HepG2 (cell line): ENCODE results near the gene CCDC38. TPM values are rescaled to one million over a fixed set of nuclear protein-coding genes. Genes with fewer than 3 reads are reported as not detected.

Source experiments
- ATAC-seq: fragments of 200-7000 bp; cut with Tn5 transposase; 3 replicates; pipeline ENCODE4 v1.9.1; 2020; ENCODE audit warnings: mild to moderate bottlenecking, moderate library complexity
- BruUV-seq: library from RNA; stranded (reverse); fragments of 400-500 nt; replicated peaks from 2 replicates; lab custom pipeline; 2021; lab: Mats Ljungman, UMichigan
- CTCF ChIA-PET: fragments of 300-600 bp; formaldehyde crosslinking; extraction: SDS; loops from one replicate; lab custom pipeline; 2021; ENCODE audit warnings: low total read pairs, inconsistent platforms, low intra/inter-chr PET ratio; lab: Yijun Ruan, JAX
- POLR2A ChIA-PET: fragments of 350-600 bp; sonication (Branson Sonifier 250); formaldehyde crosslinking; loops from one replicate; lab custom pipeline; 2020; ENCODE audit warnings: antibody characterized with exemption, inconsistent platforms; lab: Yijun Ruan, JAX
- DNase-seq: peaks from one replicate; pipeline ENCODE4 v3.0.0-alpha.2; 2015; ENCODE audit warnings: low spot score
- FAIRE-seq: peaks from 3 replicates; lab custom pipeline; 2011; peaks lifted over from hg19 to GRCh38; lab: Jason Lieb, UNC
- H2AFZ ChIP-seq: one replicate; pipeline ENCODE4 v1.6.1; 2011; ENCODE audit warnings: low read length, inconsistent platforms
- H3K27ac ChIP-seq: fragments of 300-600 bp; 3 replicates; pipeline ENCODE4 v1.8.0; 2011; ENCODE audit warnings: mixed run types, mild to moderate bottlenecking, mixed read lengths, low read length, inconsistent platforms; ENCODE audit not compliant: insufficient read depth; ENCODE audit errors: extremely low read length
- H3K27me3 ChIP-seq, 2 experiments: fragments of 200-600 bp in 1 of 2; 2 replicates in 1 of 2; 3 replicates in 1 of 2; pipeline versions ENCODE4 v1.6.0 to v1.8.0; 2011; ENCODE audit warnings: low read length in 2 of 2, mild to moderate bottlenecking in 2 of 2, moderate library complexity in 2 of 2, inconsistent platforms in 1 of 2; ENCODE audit not compliant: insufficient read depth in 2 of 2, control insufficient read depth in 1 of 2
- H3K36me3 ChIP-seq, 2 experiments: fragments of 200-600 bp in 1 of 2; replicated peaks in 1 of 2; 2 replicates in 1 of 2; 3 replicates in 1 of 2; pipeline versions ENCODE4 v1.5.1 to v1.8.0; 2011; ENCODE audit warnings: low read length in 2 of 2, inconsistent platforms in 1 of 2; ENCODE audit not compliant: insufficient read depth in 2 of 2, control insufficient read depth in 1 of 2
- H3K4me1 ChIP-seq: 2 replicates; pipeline ENCODE4 v1.5.1; 2012; ENCODE audit warnings: low read length, inconsistent platforms; ENCODE audit not compliant: insufficient read depth
- H3K4me2 ChIP-seq: 2 replicates; pipeline ENCODE4 v1.6.0; 2011; ENCODE audit warnings: low read depth, low read length, inconsistent platforms
- H3K4me3 ChIP-seq, 3 experiments: fragments of 200-600 bp in 1 of 3; sonication (generic), shearing (Covaris generic) in 1 of 3; replicated peaks in 1 of 3; 2 replicates each; pipeline ENCODE4 v1.5.1; 2011 to 2016; ENCODE audit warnings: low read length in 3 of 3, inconsistent platforms in 2 of 3, low read depth in 2 of 3, mild to moderate bottlenecking in 2 of 3, control low read depth in 1 of 3, mixed read lengths in 1 of 3; ENCODE audit not compliant: insufficient read depth in 1 of 3
- H3K79me2 ChIP-seq: one replicate; pipeline ENCODE4 v1.6.1; 2011; ENCODE audit warnings: low read length, inconsistent platforms; ENCODE audit not compliant: insufficient read depth
- H3K9ac ChIP-seq: 2 replicates; pipeline ENCODE4 v1.6.0; 2011; ENCODE audit warnings: mild to moderate bottlenecking, low read depth, low read length, inconsistent platforms; ENCODE audit not compliant: insufficient read depth
- H3K9me3 ChIP-seq: 2 replicates; pipeline ENCODE4 v1.5.1; 2012; ENCODE audit warnings: mild to moderate bottlenecking, low read length
- H4K20me1 ChIP-seq: 2 replicates; pipeline ENCODE4 v1.6.0; 2011; ENCODE audit warnings: inconsistent platforms, mild to moderate bottlenecking, low read length, moderate library complexity; ENCODE audit not compliant: insufficient read depth
- CEBPB ChIP-seq: IDR thresholded peaks from 2 replicates; pipeline ENCODE4 v1.6.1; 2011; ENCODE audit warnings: low read depth, low read length, improper control_type of control experiment, borderline replicate concordance
- HHEX ChIP-seq: IDR thresholded peaks from 2 replicates; pipeline ENCODE4 v1.6.1; 2016; ENCODE audit warnings: control low read depth
- HNF4G ChIP-seq, 2 experiments: sonication (generic) in 1 of 2; formaldehyde crosslinking in 1 of 2; IDR thresholded peaks; 2 replicates each; pipeline versions ENCODE4 v1.4.0 to v1.6.1; 2011 to 2020; ENCODE audit warnings: borderline replicate concordance in 2 of 2, low read depth in 2 of 2, mild to moderate bottlenecking in 2 of 2, low read length in 1 of 2, missing genetic modification reagents in 1 of 2, moderate library complexity in 1 of 2
- ZNF607 ChIP-seq: sonication (generic); formaldehyde crosslinking; IDR thresholded peaks from 2 replicates; pipeline ENCODE4 v1.5.1; 2020; ENCODE audit warnings: missing genetic modification reagents, mild to moderate bottlenecking, borderline replicate concordance
- WGBS: methylation state at CpG from one replicate; pipeline ENCODE4 v1.1.6; 2017; ENCODE audit warnings: low lambda C conversion rate; 5-methylcytosine and 5-hydroxymethylcytosine counted together
- in situ Hi-C: cut with HindIII; loops from 2 replicates; pipeline ENCODE4 v1.10.0; 2017; ENCODE audit warnings: low pct_unique_long_range_greater_than_20kb; ENCODE audit not compliant: extremely low pct_ligation_motif_present
- intact Hi-C: fragments of 100-400 bp; cut with micrococcal nuclease; formaldehyde crosslinking; loops from one replicate; pipeline ENCODE4 v1.10.0; 2022; ENCODE audit not compliant: unreplicated experiment
- polyA plus RNA-seq, 8 experiments: library from polyadenylated mRNA; depleted of rRNA in 3 of 8; stranded (reverse) in 7 of 8; unstranded in 1 of 8; fragments of >200 nt; fragmentation: Illumina TruSeq in 4 of 8; extraction: Trizol in 4 of 8; gene quantifications; 2 replicates each; pipeline versions ENCODE4 v1.2.1 to v1.2.3, GENCODE V29; 2011 to 2016; ENCODE audit warnings: low read depth in 4 of 8, missing spikeins in 1 of 8, mixed read lengths in 1 of 8; ENCODE audit not compliant: insufficient read depth in 1 of 8
- total RNA-seq, 5 experiments: library from RNA; depleted of rRNA; stranded (reverse); fragments of >200 nt; fragmentation: Illumina TruSeq; extraction: Trizol; gene quantifications; 2 replicates each; pipeline ENCODE4 v1.2.3, GENCODE V29; 2016; ENCODE audit warnings: low read depth in 1 of 5

Gene CCDC38
- total and polyA plus RNA-seq, 2 of the 13 experiments (the other 11 are each of a cell fraction or from before 2014, with no cell fraction given): 0.24 to 0.32 TPM

- ChIA-PET CTCF (no interaction called here), POLR2A (interaction anchor here (1.1 to 1.6 kb wide), 2 partner anchors 12 to 48 kb away, joined by 6 to 10 read pairs; partner anchors contain the start of genes AMDHD1 and CCDC38)
- TF ChIP-seq CEBPB (no peak), ZNF607 (CRISPR knock-in tag) (no peak), HHEX (no peak)
- Histone ChIP-seq H3K4me1 (peaks cover 13% of the 10 kb centered on the region), H3K4me2 (no peak overlapping the region), H3K36me3 (no peaks in the 10 kb centered on the region; a peak in 1 of 5 replicates), H3K27ac (no peak overlapping the region), H4K20me1 (no peaks in the 10 kb centered on the region), H2AFZ (no peak overlapping the region), H3K4me3 (no peak overlapping the region), H3K79me2 (no peaks in the 10 kb centered on the region), H3K9ac (no peak overlapping the region), H3K9me3 (no peaks in the 10 kb centered on the region), H3K27me3 (no peaks in the 10 kb centered on the region)
- ATAC-seq (no peak), FAIRE-seq (no peak), DNase-seq (no peak)
- intact Hi-C loops (no loop called here), in situ Hi-C loops (loop anchor here (25.0 kb wide), 1 partner anchor 403 kb away; no protein-coding TSS in a partner anchor)
- BruUV-seq: no TSS peak
- WGBS: 93% methylated on average over 7 of the region's 7 CpGs
Measured at GRCh38 chr12:95990136-95990535, 47.7 kb upstream of the CCDC38 start.

- no peaks in the 10 kb centered on the region for H3K79me2 ChIP-seq
- intact Hi-C loops (no loop called here), in situ Hi-C loops (loop anchor here (25.0 kb wide), 1 partner anchor 402 kb away; no protein-coding TSS in a partner anchor)
- TF ChIP-seq HNF4G (IDR thresholded peaks at IDR 0.05; ENCODE audit: borderline replicate concordance, low read depth, low read length) (no peak), HNF4G (CRISPR knock-in tag; IDR thresholded peaks at IDR 0.05; ENCODE audit: borderline replicate concordance, low read depth) (no peak)
- FAIRE-seq: no peak
- peaks cover 8% of the 10 kb centered on the region for H3K4me1 ChIP-seq
- no peak for DNase-seq
- ChIA-PET CTCF (no interaction called here), POLR2A (interaction anchor here (0.7 to 1.6 kb wide), 3 partner anchors 12 to 47 kb away, joined by 4 to 10 read pairs (median 6); partner anchors contain the start of genes AMDHD1 and CCDC38)
- H3K4me3 ChIP-seq: no peak overlapping the region
- no peak overlapping the region for H3K27ac ChIP-seq
- H3K27me3 ChIP-seq: no peaks in the 10 kb centered on the region
- no peak overlapping the region for H2AFZ ChIP-seq
- no peaks in the 10 kb centered on the region for H4K20me1 ChIP-seq
- ATAC-seq: no peak
- H3K9me3 ChIP-seq: no peaks in the 10 kb centered on the region
- no peak overlapping the region for H3K9ac ChIP-seq
- WGBS: 96% methylated on average over 4 of the region's 4 CpGs
- no TSS peak for BruUV-seq
- no peak overlapping the region for H3K4me2 ChIP-seq
- no peaks in the 10 kb centered on the region; a peak in 1 of 5 replicates for H3K36me3 ChIP-seq
Measured at GRCh38 chr12:95989504-95990123, 47.2 kb upstream of the CCDC38 start.
